Inferior parietal cortex (tissue), 1 donor: ENCODE results near the gene ZNF780A.
"Not testable (repeated sequence)": the region's sequence is repeated elsewhere in the genome, so short reads cannot be mapped to it uniquely, and the experiment has no call there.

Experiments used
- DNase-seq: peaks from one replicate; pipeline ENCODE4 v3.0.0-alpha.2; 2016; ENCODE audit errors: extremely low spot score

ZNF780A gene

GRCh38 chr19:40084948-40085347 is 5.8 kb downstream of the ZNF780A start:
- no peak for DNase-seq

DNA sequence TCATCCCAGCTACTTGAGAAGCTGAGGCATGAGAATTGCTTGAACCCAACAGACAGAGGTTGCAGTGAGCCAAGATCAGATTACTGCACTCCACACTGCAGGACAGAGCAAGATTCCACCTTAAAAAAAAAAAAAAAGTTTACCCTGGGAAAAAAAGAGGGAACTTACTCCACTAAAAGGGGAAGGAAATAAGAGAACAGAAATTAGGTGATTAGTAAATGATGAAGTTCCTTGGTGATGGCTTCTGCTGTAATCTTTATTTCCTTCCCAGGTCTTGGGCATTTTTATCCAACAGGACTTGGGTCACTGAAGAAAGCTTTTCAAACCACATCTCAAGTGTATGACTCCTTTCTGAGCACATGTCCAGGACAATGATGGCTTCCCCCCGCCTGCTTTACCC is 9.3 kb downstream of the ZNF780A start:
- no peak for DNase-seq

DNA sequence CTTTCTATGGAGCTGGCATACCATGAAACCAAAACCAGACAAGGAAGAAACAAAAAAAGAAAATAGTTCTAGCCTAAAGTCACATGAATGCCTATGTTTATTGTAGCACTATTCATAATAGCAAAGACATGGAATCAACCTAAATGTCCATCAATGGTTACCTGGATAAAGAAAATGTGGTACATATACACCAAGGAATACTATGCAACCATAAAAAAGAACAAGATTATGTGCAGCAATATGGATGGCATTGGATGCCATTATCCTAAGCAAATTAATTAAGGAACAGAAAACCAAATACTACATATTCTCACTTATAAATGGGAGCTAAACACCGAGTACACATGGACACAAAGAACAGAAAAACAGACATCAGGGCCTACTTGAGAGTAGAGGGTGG is 10.5 kb downstream of the ZNF780A start:
- DNase-seq: no peak

GRCh38 chr19:40078377-40078776 is 12.4 kb downstream of the ZNF780A start:
- no peak for DNase-seq

DNA sequence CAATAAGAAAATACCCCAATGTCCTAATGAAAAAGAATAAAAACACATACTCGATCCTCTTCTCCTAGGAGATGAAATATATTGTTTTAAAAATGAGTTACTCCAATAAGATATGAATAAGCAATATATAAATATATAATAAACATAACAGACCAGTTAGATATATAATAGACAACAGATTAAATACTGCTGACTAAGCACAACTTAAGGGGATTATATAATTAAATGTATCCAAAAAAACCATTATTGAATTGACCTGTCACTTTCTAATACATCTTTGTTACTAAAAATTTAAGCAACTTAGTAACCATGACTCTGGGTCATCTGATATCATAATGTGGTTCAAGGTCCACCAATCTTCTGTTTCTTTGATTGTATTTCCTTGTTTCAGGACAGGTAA is 20.7 kb downstream of the ZNF780A start:
- no peak for DNase-seq

GRCh38 chr19:40059624-40060023 is 31.1 kb downstream of the ZNF780A start:
- DNase-seq: no peak

GRCh38 chr19:40057166-40057565 is 33.6 kb downstream of the ZNF780A start:
- no peak for DNase-seq

DNA sequence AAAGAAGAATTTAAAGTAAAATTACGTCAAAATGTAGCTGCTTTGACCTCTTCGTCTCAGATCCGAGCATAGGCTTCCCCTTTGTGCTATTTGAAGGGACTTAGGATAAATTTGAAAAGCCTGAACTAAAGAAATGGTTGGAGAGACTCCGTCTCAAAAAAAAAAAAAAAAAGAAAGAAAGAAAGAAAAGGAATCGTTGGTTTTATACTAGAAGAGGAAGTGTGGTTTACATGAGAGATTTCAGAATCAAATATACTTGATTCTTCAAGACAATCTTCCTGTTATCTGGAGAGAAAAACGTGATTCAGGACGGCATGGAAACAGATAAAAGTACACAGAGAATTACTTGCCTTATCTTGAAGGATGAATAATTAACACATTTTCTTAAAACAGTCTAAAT is 34.2 kb downstream of the ZNF780A start:
- peak; percentile 2 for DNase-seq

DNA sequence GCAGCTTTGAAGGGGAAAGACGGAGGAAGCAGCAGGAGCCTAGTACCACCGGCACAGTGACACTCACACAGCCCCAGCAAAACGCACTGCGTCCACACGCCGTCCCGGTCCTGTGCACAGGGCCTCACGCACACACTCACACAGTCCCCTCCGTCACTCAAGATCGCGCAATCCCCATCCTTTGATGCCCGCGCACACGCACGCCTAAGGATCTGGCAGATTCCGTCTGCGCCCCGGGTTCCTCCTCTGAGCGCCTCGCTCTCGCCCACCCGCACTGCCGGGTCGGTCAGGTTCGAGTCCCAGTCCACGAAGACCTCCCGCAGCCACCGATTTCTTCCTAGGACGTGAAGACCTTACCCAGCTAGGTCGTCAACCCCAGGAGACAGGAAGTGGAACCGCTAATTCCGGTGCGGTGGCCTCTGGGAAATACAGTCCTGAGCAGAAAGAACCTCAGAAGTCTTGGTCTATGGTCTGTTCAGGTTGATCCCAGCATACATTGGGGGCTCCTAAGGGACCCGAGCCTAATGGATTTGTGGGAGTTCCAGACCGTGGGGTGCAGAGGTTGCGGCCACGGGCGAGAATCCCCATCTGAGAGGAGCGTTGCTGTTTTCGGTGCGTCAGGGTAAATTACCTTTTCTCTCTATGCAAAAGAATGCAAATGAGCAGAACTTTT is 34.8 kb downstream of the ZNF780A start, which contains the start of gene ZNF780B:
ZNF780B (minus strand) TSS at position 400 of the 673 bp plus-strand sequence. CDS start 5,899 bp downstream, outside the sequence.
- DNase-seq: peak; percentile 88

GRCh38 chr19:40055049-40055448 is 35.7 kb downstream of the ZNF780A start:
- DNase-seq: no peak

- DNase-seq: no peak
These were observed 36.1 kb downstream of the ZNF780A start for GRCh38 chr19:40054632-40055031.

- DNase-seq: no peak
These were observed 37.3 kb downstream of the ZNF780A start for GRCh38 chr19:40053491-40053890.

GRCh38 chr19:40041718-40042117 is 49.0 kb downstream of the ZNF780A start:
- not testable (repeated sequence) for DNase-seq

GRCh38 chr19:40038047-40038446 is 52.7 kb downstream of the ZNF780A start:
- not testable (repeated sequence) for DNase-seq

- DNase-seq: no peak
These were observed 54.7 kb downstream of the ZNF780A start for GRCh38 chr19:40035996-40036395.

DNA sequence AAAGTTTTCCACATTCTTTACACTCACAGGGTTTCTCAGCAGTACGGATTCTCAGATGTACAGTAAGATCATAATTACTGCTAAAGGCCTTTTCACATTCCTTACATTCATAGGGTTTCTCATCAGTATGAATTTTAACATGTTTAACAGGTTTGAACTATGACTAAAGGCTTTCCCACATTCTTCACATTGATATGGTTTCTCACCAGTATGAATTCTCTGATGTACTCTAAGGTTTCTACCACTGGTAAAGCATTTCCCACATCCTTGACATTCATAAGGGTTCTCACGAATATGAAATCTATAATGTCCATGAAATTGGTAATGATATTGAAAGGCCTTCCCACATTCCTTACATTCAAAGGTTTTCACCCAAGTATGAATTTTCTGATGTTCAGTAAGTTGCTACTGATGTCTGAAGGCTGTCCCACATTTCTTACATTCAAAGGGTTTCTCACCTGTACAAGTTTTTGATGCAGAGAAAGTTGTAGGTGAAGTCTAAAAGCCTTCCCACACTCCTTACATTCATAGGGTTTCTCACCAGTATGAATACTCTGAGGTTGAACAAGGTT is 56.7 kb downstream of the ZNF780A start:
- DNase-seq: no peak

- no peak for DNase-seq
These were observed 64.2 kb downstream of the ZNF780A start for GRCh38 chr19:40026597-40026970.

- no peak for DNase-seq
These were observed 64.7 kb downstream of the ZNF780A start for GRCh38 chr19:40025938-40026596.

DNA sequence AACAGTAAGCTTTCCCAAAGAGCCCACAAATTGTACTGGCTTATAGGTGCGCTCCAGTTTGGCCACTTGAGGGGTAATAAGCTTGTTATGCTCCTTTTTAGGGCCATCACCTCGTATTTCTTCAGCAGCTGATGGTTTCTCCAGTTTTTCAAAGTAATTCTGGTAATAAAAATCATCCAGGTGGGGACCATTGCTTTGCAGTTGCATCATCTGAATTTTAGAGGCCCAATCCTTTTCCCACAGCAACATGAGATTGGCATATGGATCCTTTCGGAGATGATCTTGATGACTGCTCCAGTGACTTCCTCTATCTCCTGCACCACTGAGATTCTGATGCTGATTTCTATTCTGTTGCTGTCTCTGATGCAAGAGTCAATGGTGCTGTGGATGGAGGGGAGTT is 66.8 kb downstream of the ZNF780A start:
- DNase-seq: no peak
